HG03442 (cell line): ENCODE measurements around the gene CLEC10A.
"Not testable (repeated sequence)": the region's sequence is repeated elsewhere in the genome, so short reads cannot be mapped to it uniquely, and the experiment has no call there.

Source experiments
- ATAC-seq: cut with Tn5 transposase; IDR thresholded peaks from one replicate; pipeline ENCODE4 v1.9.1; 2021; ENCODE audit warnings: mild to moderate bottlenecking, moderate library complexity; ENCODE audit not compliant: unreplicated experiment

The CLEC10A gene

GRCh38 chr17:7109461-7110322 is 29.6 kb upstream of the CLEC10A start:
- no peak for ATAC-seq

GRCh38 chr17:7108981-7109380 is 28.9 kb upstream of the CLEC10A start:
- ATAC-seq, result no peak

GRCh38 chr17:7108560-7108925 is 28.5 kb upstream of the CLEC10A start:
- no peak for ATAC-seq

- no peak for ATAC-seq
Observed at GRCh38 chr17:7107795-7108559, 27.9 kb upstream of the CLEC10A start.

- ATAC-seq, result no peak
Observed at GRCh38 chr17:7107012-7107754, 27.1 kb upstream of the CLEC10A start.

GRCh38 chr17:7102421-7102820 is 22.4 kb upstream of the CLEC10A start:
- no peak for ATAC-seq

- ATAC-seq, result no peak
Observed at GRCh38 chr17:7101531-7101930, 21.5 kb upstream of the CLEC10A start.

GRCh38 chr17:7100641-7101379 is 20.8 kb upstream of the CLEC10A start:
- ATAC-seq, result not testable (repeated sequence)

- no peak for ATAC-seq
Observed at GRCh38 chr17:7098802-7099459, 18.9 kb upstream of the CLEC10A start.

GRCh38 chr17:7097940-7098339 is 17.9 kb upstream of the CLEC10A start:
- no peak for ATAC-seq

GRCh38 chr17:7095625-7096024 is 15.6 kb upstream of the CLEC10A start:
- ATAC-seq, result no peak

GRCh38 chr17:7094652-7095019 is 14.6 kb upstream of the CLEC10A start:
- no peak for ATAC-seq

- not testable (repeated sequence) for ATAC-seq
Observed at GRCh38 chr17:7091311-7092005, 11.4 kb upstream of the CLEC10A start.

GRCh38 chr17:7089570-7089969 is 9.5 kb upstream of the CLEC10A start:
- ATAC-seq, result not testable (repeated sequence)

- ATAC-seq, result not testable (repeated sequence)
Observed at GRCh38 chr17:7088442-7088841, 8.4 kb upstream of the CLEC10A start.

- no peak for ATAC-seq
Observed at GRCh38 chr17:7084088-7084487, 4.0 kb upstream of the CLEC10A start.

GRCh38 chr17:7083592-7083991 is 3.5 kb upstream of the CLEC10A start:
- ATAC-seq, result no peak

GRCh38 chr17:7081341-7082062 is 1.5 kb upstream of the CLEC10A start:
- no peak for ATAC-seq

GRCh38 chr17:7080456-7081041 is 498 bp upstream of the CLEC10A start:
- no peak for ATAC-seq
